Fibroblast of lung (primary cell): Measurements from ENCODE around the gene CACNA1E.

Source experiments
- EZH2 ChIP-seq: IDR thresholded peaks from 2 replicates; pipeline ENCODE4 v1.5.1; 2012; ENCODE audit warnings: low read length, control low read depth, mild to moderate bottlenecking; ENCODE audit errors: missing control alignments
- TF ChIP-seq, protein P1 (sequence below), 2 donors: IDR thresholded peaks in 1 of 2; conservative IDR thresholded peaks in 1 of 2; 1 replicate in 1 of 2; 2 replicates in 1 of 2; pipeline ENCODE4 v1.5.1; 2011 to 2012; ENCODE audit warnings: low read length in 2 of 2, control low read depth in 1 of 2, inconsistent platforms in 1 of 2, low read depth in 1 of 2, mild to moderate bottlenecking in 1 of 2

- TF ChIP-seq, protein P1, sequence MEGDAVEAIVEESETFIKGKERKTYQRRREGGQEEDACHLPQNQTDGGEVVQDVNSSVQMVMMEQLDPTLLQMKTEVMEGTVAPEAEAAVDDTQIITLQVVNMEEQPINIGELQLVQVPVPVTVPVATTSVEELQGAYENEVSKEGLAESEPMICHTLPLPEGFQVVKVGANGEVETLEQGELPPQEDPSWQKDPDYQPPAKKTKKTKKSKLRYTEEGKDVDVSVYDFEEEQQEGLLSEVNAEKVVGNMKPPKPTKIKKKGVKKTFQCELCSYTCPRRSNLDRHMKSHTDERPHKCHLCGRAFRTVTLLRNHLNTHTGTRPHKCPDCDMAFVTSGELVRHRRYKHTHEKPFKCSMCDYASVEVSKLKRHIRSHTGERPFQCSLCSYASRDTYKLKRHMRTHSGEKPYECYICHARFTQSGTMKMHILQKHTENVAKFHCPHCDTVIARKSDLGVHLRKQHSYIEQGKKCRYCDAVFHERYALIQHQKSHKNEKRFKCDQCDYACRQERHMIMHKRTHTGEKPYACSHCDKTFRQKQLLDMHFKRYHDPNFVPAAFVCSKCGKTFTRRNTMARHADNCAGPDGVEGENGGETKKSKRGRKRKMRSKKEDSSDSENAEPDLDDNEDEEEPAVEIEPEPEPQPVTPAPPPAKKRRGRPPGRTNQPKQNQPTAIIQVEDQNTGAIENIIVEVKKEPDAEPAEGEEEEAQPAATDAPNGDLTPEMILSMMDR (conservative IDR thresholded peaks at IDR 0.05 in 1 of 2, IDR thresholded peaks at IDR 0.05 in 1 of 2; ENCODE audit: low read depth in 1 of 2, low read length in 2 of 2): no peak
- no peak for TF ChIP-seq EZH2
Observed at GRCh38 chr1:181846681-181847080, 363.4 kb downstream of the CACNA1E start.
